RPMI8226 (cell line): ENCODE data around the gene BRMS1.
"Not testable (repeated sequence)": the region's sequence is repeated elsewhere in the genome, so short reads cannot be mapped to it uniquely, and the experiment has no call there.

Experiments
- DNase-seq: peaks from one replicate; pipeline ENCODE4 v3.0.0-alpha.2; 2015

Gene BRMS1

GRCh38 chr11:66321606-66322005 is 23.3 kb downstream of the BRMS1 start:
- DNase-seq: no peak

GRCh38 chr11:66320748-66321147 is 24.2 kb downstream of the BRMS1 start:
- DNase-seq: not testable (repeated sequence)

GRCh38 chr11:66320289-66320688 is 24.6 kb downstream of the BRMS1 start:
- not testable (repeated sequence) for DNase-seq

GRCh38 chr11:66318600-66318970 is 26.3 kb downstream of the BRMS1 start:
- no peak for DNase-seq

- DNase-seq: peak; percentile 79
Observed at GRCh38 chr11:66317723-66318599, 26.9 kb downstream of the BRMS1 start.

GRCh38 chr11:66317322-66317722 is 27.6 kb downstream of the BRMS1 start:
- no peak for DNase-seq

- no peak for DNase-seq
Observed at GRCh38 chr11:66316849-66317251, 28.1 kb downstream of the BRMS1 start, which contains the start of gene CD248. CD248 (minus strand) TSS chr11:66317044; CDS start chr11:66317027, 17 bp downstream.

- no peak for DNase-seq
Observed at GRCh38 chr11:66315921-66316811, 28.7 kb downstream of the BRMS1 start.

- DNase-seq: no peak
Observed at GRCh38 chr11:66315498-66315885, 29.4 kb downstream of the BRMS1 start.

GRCh38 chr11:66314561-66315497 is 30.1 kb downstream of the BRMS1 start:
- DNase-seq: no peak

- no peak for DNase-seq
Observed at GRCh38 chr11:66314186-66314501, 30.8 kb downstream of the BRMS1 start.

- DNase-seq: no peak
Observed at GRCh38 chr11:66313321-66314185, 31.4 kb downstream of the BRMS1 start.

- peak; percentile 100 for DNase-seq
Observed at GRCh38 chr11:66312549-66313320, 32.2 kb downstream of the BRMS1 start.

GRCh38 chr11:66311965-66312548 is 32.8 kb downstream of the BRMS1 start:
- DNase-seq: peak; percentile 92

GRCh38 chr11:66311470-66311964 is 33.4 kb downstream of the BRMS1 start:
- DNase-seq: no peak

GRCh38 chr11:66310803-66311440 is 34.0 kb downstream of the BRMS1 start:
- not testable (repeated sequence) for DNase-seq

- DNase-seq: no peak
Observed at GRCh38 chr11:66310324-66310723, 34.6 kb downstream of the BRMS1 start.

- DNase-seq: no peak
Observed at GRCh38 chr11:66309475-66309874, 35.4 kb downstream of the BRMS1 start.

- no peak for DNase-seq
Observed at GRCh38 chr11:66302656-66303055, 42.2 kb downstream of the BRMS1 start.

GRCh38 chr11:66299186-66299585 is 45.7 kb downstream of the BRMS1 start:
- no peak for DNase-seq
